Fibroblast of skin of back (primary cell): Measurements from ENCODE around the gene NACA.
"Not testable (repeated sequence)": the region's sequence is repeated elsewhere in the genome, so short reads cannot be mapped to it uniquely, and the experiment has no call there.

Experiments
- DNase-seq: peaks from one replicate; pipeline ENCODE4 v3.0.0-alpha.2; 2013

Gene NACA

DNA sequence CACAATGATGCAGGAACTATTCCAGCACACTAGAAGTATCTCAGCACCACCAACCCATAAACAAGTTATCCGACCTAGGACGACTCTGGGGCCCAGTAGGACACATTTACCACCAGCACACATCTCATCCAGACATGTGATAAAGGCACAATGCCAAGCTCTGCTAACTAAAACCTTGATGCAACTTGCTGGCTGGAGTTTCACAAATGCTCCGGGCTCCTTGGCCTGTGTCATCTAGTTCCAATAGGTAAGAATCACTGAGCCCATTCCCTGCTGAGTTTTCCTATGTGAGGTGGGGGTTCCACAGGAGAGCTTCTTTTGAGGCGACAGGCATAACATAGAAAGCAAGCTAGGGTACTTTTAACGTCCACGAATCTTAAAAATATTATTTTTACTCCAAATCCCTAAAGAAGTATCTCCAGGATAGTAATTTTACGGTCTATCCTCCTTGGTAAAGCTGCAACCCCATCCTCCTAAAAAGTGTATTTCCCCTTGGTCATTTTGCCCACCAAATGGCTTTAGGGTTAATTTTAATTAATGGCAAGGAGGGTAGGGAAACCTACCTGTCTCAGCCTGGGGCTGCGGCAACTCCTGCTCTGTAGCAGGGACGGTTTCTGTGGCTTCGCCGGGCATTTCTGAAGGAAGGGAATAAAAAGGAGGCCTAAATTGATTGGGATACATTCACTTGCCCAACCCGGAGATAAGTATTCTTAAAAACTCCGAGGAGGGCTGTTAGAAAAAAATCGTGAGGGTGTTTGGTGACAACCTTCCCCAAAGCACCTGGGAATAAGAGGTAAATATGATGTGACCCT is 1.0 kb downstream of the NACA start:
- peak; percentile 57 for DNase-seq

DNA sequence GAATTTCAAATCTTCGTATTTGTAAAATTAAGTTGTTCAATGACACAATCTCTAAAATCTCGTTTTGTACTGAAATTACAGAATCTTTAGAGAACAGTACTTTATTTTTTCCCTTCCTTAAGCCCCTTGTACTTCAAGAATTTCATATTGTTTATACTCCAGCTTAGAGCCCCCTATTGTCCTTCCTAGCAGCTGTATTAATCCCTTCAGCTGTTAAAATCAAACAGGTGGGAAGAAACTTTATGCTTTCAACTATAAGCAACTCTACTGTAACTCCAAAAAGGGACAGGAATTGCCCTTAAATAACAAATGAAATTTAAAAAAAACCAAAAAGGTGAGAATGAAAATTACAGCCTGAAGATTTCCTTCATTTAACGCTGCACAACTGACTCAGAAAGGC is 1.7 kb downstream of the NACA start:
- no peak for DNase-seq

DNA sequence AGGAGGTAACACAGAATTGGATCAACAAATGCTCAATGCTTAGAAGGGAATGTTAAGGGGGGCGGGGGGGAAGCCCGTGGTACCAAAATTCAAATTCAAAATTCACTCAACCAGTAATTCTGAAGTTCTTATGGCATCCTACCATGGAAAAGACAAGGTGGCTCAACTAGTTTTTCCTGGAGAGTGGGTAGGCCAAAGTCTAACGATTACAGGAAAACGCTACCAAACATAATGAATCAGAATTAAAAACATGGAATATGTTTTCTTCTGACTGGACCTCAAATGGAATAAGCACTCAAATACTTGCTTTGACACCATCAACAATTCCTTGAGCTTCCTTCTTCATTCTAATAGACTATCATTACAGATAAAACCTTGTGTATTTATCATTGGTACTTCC is 2.3 kb downstream of the NACA start:
- no peak for DNase-seq

DNA sequence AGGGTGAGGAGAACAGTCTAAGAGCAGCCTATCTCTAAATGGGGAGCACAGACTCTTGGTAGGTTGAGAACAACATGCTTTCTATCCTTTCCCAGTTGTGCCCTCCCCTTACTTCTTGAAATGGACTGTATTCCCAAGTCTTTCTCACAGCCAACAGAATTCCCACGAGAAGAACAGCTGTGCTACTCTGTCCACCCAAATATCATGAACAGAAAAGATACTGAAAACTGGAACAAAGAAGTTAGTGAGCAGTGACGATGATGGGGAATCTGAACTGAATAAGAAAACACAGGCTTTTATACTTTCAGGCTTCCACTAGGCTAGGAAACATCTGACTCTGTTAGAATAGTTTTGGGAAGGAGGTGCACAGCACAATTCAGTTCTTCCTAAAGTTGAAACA is 3.4 kb downstream of the NACA start:
- DNase-seq: no peak

DNA sequence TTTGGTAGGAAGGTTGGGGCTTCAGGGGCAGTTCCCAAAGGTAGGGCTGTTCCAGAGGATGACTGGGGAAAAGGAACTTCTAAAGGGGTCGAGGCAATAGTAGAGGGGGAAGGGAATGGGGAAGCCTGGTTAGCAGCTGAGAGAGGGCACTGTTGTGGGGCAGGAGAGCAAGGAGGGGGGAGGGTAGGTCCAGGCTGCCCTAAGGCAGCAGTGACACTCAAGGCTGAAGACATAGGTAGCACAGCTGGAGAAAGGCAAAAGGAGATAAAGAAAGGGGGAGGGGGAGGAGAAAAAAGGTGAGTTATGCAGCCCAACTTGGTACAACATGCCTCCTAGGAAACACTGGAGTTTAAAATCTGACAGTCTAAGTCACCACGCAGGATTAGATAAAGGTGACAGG is 3.9 kb downstream of the NACA start:
- no peak for DNase-seq

DNA sequence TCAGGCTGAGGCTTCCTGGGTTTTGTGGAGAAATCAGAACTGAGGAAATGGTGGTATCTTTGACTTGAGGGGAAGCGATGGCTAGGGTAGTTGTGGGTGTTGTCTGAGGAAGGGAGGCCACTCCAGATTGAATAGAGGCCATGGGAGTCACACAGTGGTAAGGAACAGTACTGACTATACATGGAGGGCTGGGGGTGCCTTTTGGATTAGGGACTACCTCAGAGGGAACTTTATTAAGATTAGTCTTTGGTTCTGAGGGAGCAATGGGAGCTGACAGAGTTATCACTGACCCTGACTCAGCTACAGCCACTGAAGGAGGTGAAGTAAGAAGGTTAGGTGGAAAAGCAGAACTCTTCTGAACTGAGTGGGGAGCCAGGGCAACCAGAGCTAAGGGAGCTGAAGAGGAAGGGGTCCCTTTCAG is 4.4 kb downstream of the NACA start:
- DNase-seq: no peak

DNA sequence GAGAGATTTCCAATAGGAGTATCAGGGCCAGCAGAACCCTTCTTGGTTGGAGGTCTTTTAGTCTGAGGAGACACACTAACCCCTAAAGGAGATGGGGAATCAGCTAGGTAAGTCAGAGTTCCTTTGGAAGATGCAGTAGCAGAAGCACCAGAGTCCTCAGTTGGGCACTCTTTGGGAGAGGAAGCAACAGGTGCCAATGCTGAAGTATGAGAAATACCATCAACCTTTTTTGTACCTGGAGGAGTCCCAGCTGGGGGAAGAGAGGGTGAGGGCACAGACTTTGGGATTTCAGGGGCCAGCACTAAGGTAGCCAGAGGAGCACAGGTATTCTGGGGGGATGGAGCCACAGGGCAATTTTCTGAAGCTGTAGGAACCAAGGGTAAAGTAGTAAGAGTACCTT is 6.0 kb downstream of the NACA start:
- DNase-seq: no peak

DNA sequence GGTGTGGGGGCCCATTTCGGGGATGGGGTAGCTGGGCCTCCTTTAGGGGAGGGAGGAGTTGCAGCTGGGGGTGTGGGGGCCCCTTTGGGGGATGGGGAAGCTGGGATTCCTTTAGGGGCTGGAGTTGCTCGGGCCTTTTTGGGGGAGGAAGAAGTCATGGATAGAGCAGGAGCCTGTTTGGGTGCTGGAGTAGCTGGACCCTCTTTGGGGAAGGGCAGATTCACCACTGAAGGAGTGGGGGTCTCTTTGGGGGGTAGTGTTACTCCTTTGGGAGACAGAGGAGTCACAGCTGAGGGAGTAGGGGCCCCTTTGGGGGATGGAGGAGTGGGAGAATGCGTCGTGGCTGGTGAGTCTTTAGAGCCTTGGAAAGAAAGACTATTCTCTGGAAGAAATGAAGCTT is 6.5 kb downstream of the NACA start:
- no peak for DNase-seq

DNA sequence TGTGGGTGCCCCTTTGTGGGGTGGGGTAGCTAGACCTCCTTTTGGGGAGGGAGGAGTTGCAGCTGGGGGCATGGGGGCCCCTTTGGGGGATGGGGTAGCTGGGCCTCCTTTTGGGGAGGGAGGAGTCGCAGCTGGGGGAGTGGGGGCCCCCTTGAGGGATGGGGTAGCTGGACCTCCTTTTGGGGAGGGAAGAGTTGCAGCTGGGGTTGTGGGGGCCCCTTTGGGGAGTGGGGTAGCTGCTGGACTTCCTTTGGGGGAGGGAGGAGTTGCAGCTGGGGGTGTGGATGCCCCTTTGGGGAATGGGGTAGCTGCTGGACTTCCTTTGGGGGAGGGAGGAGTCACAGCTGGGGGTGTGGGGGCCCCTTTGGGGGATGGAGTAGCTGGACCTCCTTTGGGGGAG is 7.0 kb downstream of the NACA start:
- no peak for DNase-seq

DNA sequence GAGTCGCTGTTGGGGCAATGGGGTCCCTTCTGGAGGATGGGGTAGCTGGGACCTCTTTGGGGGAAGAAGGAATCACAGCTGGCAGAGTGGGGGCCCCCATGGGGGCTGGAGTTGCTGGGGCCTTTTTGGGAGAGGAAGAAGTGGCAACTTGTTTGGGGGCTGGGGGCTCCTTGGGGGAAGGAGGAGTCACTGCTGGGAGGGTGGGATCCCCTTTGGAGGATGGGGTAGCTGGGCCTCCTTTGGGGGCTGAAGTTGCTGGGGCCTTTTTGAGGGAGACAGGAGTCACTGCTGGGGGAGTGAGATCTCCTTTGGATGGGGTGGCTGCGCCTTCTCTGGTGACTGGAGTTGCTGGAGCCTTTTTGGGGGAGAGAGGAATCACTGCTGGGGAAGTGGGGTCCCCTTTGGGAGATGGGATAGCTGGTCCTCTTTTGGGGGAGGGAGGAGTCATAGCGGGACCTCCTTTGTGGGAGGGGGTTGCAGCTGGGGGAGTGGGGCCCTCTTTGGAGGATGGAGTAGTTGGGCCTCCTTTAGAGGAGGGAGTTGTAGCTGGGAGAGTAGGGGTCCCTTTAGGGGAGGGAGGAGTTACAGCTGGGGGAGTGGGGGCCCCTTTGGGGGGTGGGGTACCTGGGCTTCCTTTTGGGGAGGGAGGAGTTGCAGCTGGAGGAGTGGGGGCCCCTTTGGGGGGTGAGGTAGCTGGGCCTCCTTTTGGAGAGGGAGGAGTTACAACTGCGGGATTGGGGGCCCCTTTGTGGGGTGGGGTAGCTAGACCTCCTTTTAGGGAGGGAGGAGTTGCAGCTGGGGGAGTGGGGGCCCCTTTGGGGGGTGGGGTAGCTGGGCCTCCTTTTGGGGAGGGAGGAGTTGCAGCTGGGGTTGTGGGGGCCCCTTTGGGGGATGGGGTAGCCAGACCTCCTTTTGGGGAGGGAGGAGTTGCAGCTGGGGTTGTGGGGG is 7.9 kb downstream of the NACA start:
- no peak for DNase-seq

DNA sequence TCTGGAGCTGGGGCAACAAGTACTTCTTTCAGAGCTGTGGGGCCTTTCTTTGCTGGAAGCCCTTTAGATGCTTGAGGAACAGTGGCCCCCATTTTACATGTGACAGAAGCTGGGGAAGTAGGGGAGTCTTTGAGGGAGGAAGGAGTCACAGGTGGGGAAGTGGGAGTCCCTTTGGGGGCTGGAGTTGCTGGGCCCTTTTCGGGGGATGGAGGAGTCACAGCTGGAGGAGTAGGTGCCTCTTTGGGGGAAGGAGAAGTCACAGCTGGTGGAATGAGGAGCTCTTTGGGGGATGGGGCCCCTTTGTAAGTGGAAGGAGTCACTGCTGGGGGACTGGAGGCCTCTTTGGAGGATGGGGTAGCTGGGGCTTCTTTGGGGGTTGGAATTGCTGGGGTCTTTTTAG is 8.6 kb downstream of the NACA start:
- DNase-seq: no peak

DNA sequence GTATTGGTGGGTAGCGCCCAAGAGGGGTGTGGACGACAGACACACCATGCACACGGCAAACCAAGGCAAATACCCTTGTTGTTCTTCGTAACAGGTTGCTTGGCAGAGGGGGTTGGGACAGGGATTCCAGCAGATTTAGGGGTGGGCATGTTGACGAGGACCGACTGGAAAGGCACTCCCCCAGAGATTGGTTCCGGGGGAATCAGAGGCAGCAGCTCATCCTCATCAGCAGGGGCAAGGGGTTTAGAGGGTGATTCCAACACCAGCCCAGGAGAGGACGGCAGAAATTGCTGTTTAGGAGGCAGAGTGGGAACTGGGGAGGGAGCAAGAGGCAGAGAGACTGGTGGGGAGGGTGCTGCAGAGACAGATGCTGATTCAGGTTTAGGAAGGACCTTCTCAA is 9.3 kb downstream of the NACA start:
- DNase-seq: no peak

DNA sequence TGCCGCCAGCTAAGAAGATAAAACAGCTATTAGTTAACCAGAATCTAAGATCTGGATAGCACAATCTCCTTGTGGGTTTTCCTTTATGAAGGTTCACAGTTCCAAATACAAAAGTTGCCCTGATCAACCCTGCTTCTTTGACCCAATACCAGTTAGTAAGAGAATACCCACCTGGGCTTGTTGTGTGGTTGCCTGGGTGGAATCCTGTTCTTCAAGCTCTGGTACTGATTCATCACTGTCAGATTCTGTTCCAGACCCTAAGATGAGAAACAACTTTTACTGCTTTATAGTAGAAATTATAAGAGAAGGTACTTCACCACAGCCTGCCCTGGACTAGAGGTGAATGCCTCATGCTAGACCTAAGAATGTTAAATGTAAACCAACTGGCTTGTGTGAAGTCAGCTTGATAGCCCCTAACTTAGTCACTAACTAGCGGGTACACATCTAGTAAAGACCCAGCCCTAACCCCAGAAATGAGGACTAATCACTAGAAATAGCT is 10.6 kb downstream of the NACA start:
- no peak for DNase-seq

DNA sequence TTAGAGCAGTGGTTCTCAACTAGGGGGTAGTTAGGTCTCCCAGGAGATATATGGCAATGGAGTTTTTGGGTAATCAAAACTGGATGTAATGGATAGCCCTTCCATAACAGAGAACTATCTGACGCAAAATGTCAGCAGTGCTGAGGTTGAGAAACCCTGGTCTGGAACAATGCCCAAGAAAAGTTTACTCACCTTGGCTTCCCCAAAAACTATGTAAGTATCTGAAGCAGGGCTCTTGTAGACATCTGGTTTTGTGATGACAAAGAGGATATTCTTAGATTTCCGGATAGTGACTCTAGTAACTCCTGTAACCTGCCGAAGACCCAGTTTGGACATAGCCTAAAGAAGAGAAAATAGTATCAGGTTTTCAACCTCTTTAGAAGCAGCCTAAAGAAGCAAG is 11.8 kb downstream of the NACA start:
- DNase-seq: no peak

DNA sequence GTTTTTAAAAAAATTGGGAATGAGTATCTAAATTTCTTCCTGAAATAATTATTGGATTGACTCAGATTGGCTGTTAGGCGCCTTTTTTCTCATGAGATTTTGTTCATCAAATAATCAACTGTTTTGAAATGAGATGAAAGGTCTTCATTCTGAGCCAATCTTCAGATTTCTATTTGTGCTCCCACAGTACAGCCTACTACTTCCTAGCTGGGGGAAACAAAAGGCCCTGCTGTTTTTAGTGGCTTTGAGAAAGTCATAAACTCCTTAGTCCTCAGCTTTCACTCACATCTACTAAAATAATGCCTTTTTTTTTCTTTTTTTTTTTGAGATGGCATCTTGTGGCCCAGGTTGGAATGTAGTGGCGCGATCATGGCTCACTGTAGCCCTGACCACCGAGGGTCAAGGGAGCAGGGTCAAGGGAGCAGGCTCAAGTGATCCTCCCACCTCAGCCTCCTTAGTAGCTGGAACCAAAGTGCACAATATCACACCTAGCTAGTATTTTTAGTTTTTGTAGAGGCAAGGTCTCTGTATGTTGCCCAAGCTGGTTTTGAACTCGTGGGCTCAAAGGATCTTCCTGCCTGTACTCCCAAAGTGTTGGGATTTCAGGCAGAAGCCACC is 15.2 kb downstream of the NACA start:
- DNase-seq: no peak

DNA sequence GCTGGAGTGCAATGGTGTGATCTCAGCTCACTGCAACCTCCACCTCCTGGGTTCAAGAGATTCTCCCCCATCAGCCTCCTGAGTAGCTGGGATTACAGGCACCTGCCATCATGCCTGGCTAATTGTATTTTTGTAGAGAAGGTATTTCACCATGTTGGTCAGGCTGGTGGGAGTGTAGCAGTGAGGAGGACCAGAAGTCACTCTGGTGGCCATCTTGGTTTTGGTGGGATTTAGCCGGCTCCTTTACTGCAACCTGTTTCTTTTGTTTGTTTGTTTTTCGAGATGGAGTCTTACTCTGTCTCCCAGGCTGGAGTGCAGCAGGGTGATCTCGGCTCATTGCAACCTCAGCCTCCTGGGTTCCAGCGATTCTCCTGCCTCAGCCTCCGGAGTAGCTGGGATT is 20.6 kb downstream of the NACA start:
- not testable (repeated sequence) for DNase-seq

DNA sequence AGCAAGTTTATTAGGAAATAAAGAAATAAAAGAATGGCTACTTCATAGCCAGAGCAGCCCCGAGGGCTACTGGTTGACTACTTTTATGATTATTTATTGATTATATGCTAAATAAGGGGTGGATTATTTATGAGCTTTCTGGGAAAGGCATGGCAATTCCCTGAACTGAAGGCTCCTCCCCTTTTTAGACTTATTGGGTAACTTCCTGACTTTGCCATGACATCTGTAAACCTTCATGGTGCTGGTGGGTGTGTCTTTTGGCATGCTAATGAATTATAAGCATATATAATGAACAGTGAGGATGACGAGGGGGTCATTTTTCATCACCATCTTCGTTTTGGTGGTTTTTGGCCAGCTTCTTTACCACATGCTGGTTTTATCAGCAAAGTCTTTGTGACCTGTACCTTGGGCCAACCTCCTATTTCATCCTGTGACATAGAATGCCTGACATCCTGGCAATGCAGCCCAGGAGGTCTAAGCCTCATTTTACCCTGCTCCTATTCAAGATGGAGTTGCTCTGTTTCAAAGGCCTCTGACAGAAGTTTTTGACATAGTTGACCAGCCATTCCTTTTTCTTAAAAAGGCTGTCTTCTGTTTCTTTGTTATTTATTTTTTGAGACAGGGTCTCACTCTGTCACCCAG is 26.0 kb downstream of the NACA start:
- DNase-seq: no peak

DNA sequence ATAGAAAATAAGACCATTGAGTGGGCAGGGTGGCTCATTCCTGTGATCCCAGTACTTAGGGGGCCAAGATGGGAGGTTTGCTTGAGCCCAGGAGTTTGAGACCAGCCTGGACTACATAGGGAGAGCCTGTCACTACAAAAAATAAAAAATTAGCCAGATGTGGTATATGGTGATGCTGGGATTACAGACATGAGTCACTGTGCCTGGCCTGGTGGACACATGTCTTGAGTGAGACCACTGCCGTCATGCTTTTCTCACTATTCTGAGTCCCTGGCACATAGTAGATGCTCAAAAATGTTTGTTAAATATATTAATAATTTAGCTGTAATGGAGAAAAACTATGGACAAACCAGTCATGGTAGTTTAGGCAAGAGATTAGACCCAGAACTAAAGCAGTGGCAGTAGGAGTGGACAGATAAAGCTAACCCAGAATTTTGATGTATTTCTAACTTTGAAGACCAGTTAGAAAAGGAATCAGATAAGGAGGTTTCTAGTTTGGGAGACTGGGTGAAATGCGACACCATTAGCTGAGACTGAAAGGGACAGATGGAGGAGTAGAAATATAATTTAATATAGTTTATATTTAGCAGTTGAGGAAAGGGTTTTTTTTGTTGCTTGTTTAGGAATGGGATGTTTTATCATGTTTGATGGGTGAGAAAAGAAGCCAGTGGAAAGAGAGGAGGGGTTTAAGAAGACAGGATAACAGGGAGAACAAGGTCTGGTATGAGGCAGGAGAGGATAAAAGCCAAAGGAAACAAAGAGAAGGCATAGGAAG is 29.6 kb downstream of the NACA start:
- DNase-seq: peak; percentile 43

DNA sequence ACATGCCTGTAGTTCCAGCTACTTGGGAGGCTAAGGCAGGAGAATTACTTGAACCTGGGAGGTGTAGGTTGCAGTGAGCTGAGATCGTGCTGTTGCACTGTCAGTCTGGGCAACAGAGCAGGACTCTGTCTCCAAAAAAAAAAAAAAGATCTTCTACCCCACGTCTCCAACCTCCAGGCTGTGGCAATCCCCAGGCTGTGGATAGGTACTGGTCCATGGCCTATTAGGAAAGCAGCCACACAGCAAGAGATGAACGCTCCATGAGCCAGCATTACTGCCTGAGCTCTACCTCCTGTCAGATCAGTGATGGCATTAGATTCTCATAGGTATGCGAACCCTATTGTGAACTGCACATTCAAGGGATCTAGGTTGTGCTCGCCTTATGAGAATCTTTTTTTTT is 30.9 kb downstream of the NACA start:
- DNase-seq: no peak

DNA sequence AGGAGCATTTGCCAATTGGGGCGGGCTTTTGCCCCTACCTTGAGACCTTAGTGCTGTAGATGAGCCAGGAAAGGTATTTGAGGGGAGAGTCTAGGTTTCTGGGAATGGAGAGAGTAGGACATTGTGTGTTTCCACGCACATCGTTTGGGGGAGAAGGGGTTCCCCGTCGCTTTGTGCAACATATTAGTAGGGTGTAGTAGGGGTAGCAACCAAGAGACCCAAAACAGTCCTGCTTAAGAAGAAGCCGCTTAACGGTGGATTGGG is 36.3 kb downstream of the NACA start:
- DNase-seq: no peak

DNA sequence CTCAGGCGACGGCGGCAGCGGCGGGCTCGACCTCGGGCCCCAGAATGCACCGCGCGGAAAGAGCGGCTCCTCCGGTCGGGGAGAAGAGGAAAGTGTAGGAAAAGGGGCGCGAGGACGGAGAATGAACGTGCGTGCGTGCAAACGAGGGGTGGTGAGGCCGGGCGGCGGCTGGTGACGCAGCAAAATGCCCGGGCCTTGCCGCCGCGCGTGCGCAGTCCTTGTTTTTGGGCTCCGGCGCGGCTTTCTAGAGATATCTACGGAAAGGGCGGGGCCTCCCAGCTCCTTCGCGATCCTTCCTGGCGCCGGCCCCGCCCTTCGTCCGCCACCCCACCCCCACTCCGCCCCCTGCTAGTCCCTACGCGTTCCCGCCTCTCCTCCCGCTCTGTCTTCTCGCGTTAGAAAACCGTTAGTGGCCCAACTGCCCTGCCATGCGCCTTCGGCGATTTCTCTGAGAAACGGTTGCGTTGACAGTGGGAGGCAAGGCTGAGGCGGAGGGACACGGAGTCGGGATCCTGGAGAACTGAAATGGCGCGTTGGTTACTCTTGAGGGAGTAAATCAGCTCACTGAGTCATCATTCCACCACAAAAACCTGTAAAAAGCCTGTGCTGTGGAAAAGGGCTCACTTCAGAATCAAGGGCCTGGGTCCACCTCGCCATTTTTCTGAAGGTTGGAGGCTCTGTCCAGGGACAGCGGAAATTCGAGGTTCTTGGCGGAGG is 36.8 kb downstream of the NACA start, which contains the start of gene PTGES3:
Gene PTGES3, minus strand, starts transcription at position 156 of the 717 bp plus-strand sequence. CDS start 285 bp downstream, outside the sequence.
- DNase-seq: peak; percentile 98
